Heart left ventricle (tissue), 16 donors: ENCODE data around the gene TAMALIN. TPM values are rescaled to one million over a fixed set of nuclear protein-coding genes. Genes with fewer than 3 reads are reported as not detected.
A peak's percentile ranks its signal among the peaks of the same experiment; 100 is the strongest.

Source experiments
- ATAC-seq, 4 donors: fragments of 200-7000 bp; cut with Tn5 transposase; one replicate each; pipeline ENCODE4 v1.9.1; 2020 to 2022; ENCODE audit warnings: moderate library complexity in 4 of 4, mild to moderate bottlenecking in 3 of 4, moderate number of reproducible peaks in 1 of 4
- DNase-seq, 5 donors: peaks; one replicate each; pipeline ENCODE4 v3.0.0-alpha.2; 2020
- H3K27ac ChIP-seq, 12 donors: fragments of 200-600 bp; sonication (generic) in 4 of 12; one replicate each; pipeline versions ENCODE4 v1.5.0 to v1.8.0; 2016 to 2022; ENCODE audit warnings: mild to moderate bottlenecking in 2 of 12
- H3K27me3 ChIP-seq, 9 donors: fragments of 200-600 bp; sonication (generic) in 2 of 9; one replicate each; pipeline versions ENCODE4 v1.5.1 to v1.8.0; 2016 to 2022; ENCODE audit warnings: mild to moderate bottlenecking in 3 of 9
- H3K36me3 ChIP-seq, 9 donors: fragments of 200-600 bp; sonication (generic) in 2 of 9; one replicate each; pipeline versions ENCODE4 v1.5.0 to v1.8.0; 2018 to 2022; ENCODE audit warnings: mild to moderate bottlenecking in 2 of 9
- H3K4me1 ChIP-seq, 12 donors: fragments of 200-600 bp; sonication (generic) in 4 of 12; one replicate each; pipeline versions ENCODE4 v1.5.0 to v1.8.0; 2016 to 2022; ENCODE audit warnings: mild to moderate bottlenecking in 3 of 12
- H3K4me3 ChIP-seq, 12 donors: fragments of 200-600 bp; sonication (generic) in 4 of 12; one replicate each; pipeline versions ENCODE4 v1.5.0 to v1.8.0; 2017 to 2022; ENCODE audit warnings: mild to moderate bottlenecking in 9 of 12, moderate library complexity in 4 of 12
- H3K9me3 ChIP-seq, 12 donors: fragments of 200-600 bp; sonication (generic) in 4 of 12; one replicate each; pipeline versions ENCODE4 v1.5.0 to v1.8.0; 2016 to 2022; ENCODE audit warnings: mild to moderate bottlenecking in 1 of 12
- POLR2A ChIP-seq, 2 donors: fragments of 450-650 bp; IDR thresholded peaks; one replicate each; pipeline ENCODE4 v1.6.1; 2017; ENCODE audit warnings: antibody characterized with exemption in 2 of 2, mild to moderate bottlenecking in 2 of 2, moderate library complexity in 2 of 2
- WGBS, 4 donors: extraction: QIAGEN DNeasy Blood & Tissue Kit in 2 of 4; methylation state at CpG; one replicate each; pipeline versions ENCODE4 v1.1.5 to v1.1.7; 2013 to 2018; 5-methylcytosine and 5-hydroxymethylcytosine counted together
- intact Hi-C, 10 donors: fragments of 100-400 bp; cut with DNase I; formaldehyde crosslinking; loops; one replicate each; pipeline versions ENCODE4 v1.11.1 to v1.14.2; 2022
- long read RNA-seq, 3 donors: library from polyadenylated mRNA; unstranded; transcript quantifications; one replicate each; pipeline ENCODE4 v2.0.0, GENCODE V29; 2020 to 2021
- polyA plus RNA-seq, 2 donors: library from polyadenylated mRNA; stranded (reverse); fragments of 200-250 nt; gene quantifications; one replicate each; pipeline ENCODE4 v1.2.3, GENCODE V29; 2013
- total RNA-seq, 9 donors: library from RNA; depleted of rRNA in 2 of 9; stranded (reverse); fragments of >200 nt in 2 of 9; fragmentation: NEBNext Ultra II Directional in 3 of 9; extraction: Animal tissue kit (Norgen Biotek cat#: 25700) in 3 of 9; gene quantifications; one replicate each; pipeline versions ENCODE4 v1.1.0 to v1.2.4, GENCODE V29; 2016 to 2023
- TF ChIP-seq, protein P1 (sequence below), 12 donors: fragments of 200-600 bp; sonication (generic) in 4 of 12; IDR thresholded peaks; one replicate each; pipeline versions ENCODE4 v1.5.0 to v1.8.0; 2018 to 2022; ENCODE audit warnings: antibody characterized with exemption in 12 of 12, mild to moderate bottlenecking in 5 of 12
- donor health status: ischemic (EF 13 %, LVEDD 7.1; RV severe dilation, severe dysfunction).
- donor health status: healthy with polysubstance abuse.
- donor health status: DM: no; HTN: yes; CAD: no.
- donor health status: DM: no; HTN: no; CAD: no.
- donor health status: ischemic (EF 25% LVEDD 6.9; RV normal size, moderate dysfunction).
- donor health status: ischemic (EF 25% LVEDD 5.7; RV mildly dilated, moderate dysfunction).
- donor health status: healthy.
- donor health status: DM: yes; HTN: yes; CAD: no.
- donor health status: ischemic (EF 35%, LVEDD 5.7; RV mildly dilated, moderate dysfunction).
- donor health status: nonischemic (EF 11% LVEDD 7.7; RV severe dilation, severe dysfunction).
- donor health status: DM: yes; HTN: yes; CAD: no.
- donor health status: PGD.
- donor health status: ischemic (EF 29% LVEDD 5.4; RV normal size, mild dysfunction).
- donor health status: nonischemic (EF 23%, LVEDD 6.1; RV moderate dilation, normal function).

The TAMALIN gene
- total RNA-seq (10 to 100 TPM; 12.9 to 38.0 (median 17.6) TPM), polyA plus RNA-seq (10 to 100 TPM; 17.8 to 26.5 TPM)
- long read RNA-seq, donor 1, transcript GRASP-201 (8 exons, 1,933 nt): major isoform, 22 of 24 reads
- long read RNA-seq, donor 1, partial matches to known transcripts: 0 of 24 reads
- long read RNA-seq, donor 1, other reads (novel, unspliced or antisense): 2 of 24 reads
- long read RNA-seq, donor 2, partial matches to known transcripts: 0 of 2 reads
- long read RNA-seq, donor 2, other reads (novel, unspliced or antisense): 2 of 2 reads
- long read RNA-seq, donor 3, transcript GRASP-201 (8 exons, 1,933 nt): major isoform, 8 of 11 reads
- long read RNA-seq, donor 3, partial matches to known transcripts: 0 of 11 reads
- long read RNA-seq, donor 3, other reads (novel, unspliced or antisense): 3 of 11 reads

DNA sequence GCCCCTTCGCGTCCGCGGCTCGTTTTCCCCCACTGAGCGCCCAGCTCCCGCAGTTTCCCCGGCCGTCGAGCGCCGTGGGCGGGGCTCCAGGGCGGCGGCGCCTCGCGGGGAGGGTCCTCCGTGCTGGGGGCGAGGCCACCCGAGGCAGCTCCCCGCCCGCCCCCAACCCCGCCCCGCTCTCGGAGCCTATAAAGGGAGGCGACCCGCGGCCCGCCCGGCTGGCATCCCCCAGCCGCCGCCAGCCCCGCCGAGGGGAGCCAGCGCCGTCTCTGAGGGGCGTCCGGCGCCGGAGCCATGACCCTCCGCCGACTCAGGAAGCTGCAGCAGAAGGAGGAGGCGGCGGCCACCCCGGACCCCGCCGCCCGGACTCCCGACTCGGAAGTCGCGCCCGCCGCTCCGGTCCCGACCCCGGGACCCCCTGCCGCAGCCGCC, at the start of gene TAMALIN:
Gene TAMALIN (plus strand): TSS at position 221 of the 432 bp plus-strand sequence. CDS start 74 bp downstream, at position 295.
- Histone ChIP-seq H3K4me3 (peak within 1 kb of the TSS; percentile 69 to 94 (median 86)), H3K4me1 (peaks cover 0 to 69% (median 38%) of the 10 kb centered on the region in 12 donors), H3K27ac (peak within 1 kb of the TSS; percentile 85 to 99 (median 94)), H3K9me3 (no peaks in the 10 kb centered on the region), H3K27me3 (peaks cover 0 to 20% (median 4%) of the 10 kb centered on the region in 9 donors), H3K36me3 (peaks cover 0 to 22% (median 12%) of the 10 kb centered on the region in 9 donors)
- 0 to 1% (median 0%) methylated on average over 3 to 60 of the region's 60 CpGs for WGBS, 4 donors
- intact Hi-C loops: loop anchor here in 2 of 10 donors (5.0 kb wide), 2 partner anchors 76 to 81 kb away; no protein-coding TSS in a partner anchor
- TF ChIP-seq, protein P1, sequence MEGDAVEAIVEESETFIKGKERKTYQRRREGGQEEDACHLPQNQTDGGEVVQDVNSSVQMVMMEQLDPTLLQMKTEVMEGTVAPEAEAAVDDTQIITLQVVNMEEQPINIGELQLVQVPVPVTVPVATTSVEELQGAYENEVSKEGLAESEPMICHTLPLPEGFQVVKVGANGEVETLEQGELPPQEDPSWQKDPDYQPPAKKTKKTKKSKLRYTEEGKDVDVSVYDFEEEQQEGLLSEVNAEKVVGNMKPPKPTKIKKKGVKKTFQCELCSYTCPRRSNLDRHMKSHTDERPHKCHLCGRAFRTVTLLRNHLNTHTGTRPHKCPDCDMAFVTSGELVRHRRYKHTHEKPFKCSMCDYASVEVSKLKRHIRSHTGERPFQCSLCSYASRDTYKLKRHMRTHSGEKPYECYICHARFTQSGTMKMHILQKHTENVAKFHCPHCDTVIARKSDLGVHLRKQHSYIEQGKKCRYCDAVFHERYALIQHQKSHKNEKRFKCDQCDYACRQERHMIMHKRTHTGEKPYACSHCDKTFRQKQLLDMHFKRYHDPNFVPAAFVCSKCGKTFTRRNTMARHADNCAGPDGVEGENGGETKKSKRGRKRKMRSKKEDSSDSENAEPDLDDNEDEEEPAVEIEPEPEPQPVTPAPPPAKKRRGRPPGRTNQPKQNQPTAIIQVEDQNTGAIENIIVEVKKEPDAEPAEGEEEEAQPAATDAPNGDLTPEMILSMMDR (IDR thresholded peaks at IDR 0.05): no peak
- TF ChIP-seq POLR2A (IDR thresholded peaks at IDR 0.05): peak; percentile 73 to 96
- ATAC-seq (peak in 3 of 4 donors; percentile 31 to 62 (median 57)), DNase-seq (peak; percentile 77 to 90 (median 84))

DNA sequence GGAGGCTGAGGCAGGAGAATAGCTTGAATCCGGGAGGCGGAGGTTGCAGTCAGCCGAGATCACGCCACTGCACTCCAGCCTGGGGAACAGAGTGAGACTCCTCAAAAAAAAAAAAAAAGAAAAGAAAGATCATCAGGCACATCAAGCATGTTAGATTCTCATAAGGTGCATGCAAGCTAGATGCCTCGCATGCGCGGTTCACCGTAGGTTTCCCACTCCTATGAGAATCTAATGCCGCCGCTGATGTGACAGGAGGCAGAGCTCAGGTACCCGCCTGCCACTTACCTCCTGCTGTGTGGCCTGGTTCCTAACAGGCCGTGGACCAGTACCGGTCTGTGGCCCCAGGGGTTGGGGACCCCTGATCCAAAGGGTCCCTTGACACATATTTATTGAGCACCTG, 48.2 kb upstream of the TAMALIN start:
- peaks cover 0 to 4% (median 0%) of the 10 kb centered on the region in 12 donors for H3K9me3 ChIP-seq
- 94 to 99% (median 98%) methylated on average over 13 of the region's 13 CpGs for WGBS, 4 donors
- DNase-seq: no peak
- H3K36me3 ChIP-seq: peaks cover 0 to 13% (median 6%) of the 10 kb centered on the region in 9 donors
- peaks cover 7 to 59% (median 38%) of the 10 kb centered on the region in 12 donors for H3K4me1 ChIP-seq
- H3K27ac ChIP-seq: no peak overlapping the region
- ATAC-seq: no peak
- no peak overlapping the region for H3K4me3 ChIP-seq
- H3K27me3 ChIP-seq: no peaks in the 10 kb centered on the region
- intact Hi-C loops: no loop called here
- no peak for TF ChIP-seq POLR2A (IDR thresholded peaks at IDR 0.05)
- TF ChIP-seq, protein P1 (IDR thresholded peaks at IDR 0.05): no peak

DNA sequence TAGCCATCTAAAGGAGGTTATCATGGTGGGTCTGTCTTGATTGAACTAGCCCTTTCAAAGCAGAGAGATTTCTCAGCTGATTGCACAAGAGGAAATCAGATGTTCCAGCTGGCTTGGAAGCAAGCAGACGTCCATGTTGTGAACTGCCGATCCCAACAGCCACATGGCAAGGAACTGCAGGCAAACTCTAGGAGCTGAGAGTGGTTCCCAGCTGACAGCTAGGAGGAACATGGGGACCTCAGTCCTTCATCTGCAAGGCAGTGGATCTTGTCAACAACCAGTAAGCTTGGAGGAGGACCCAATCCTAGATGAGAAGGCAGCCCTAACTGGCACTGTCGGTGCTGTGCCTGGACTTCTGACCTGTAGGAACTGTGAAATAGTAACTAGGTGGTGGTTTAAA, 47.5 kb upstream of the TAMALIN start:
- peaks cover 0 to 13% (median 6%) of the 10 kb centered on the region in 9 donors for H3K36me3 ChIP-seq
- H3K9me3 ChIP-seq: peaks cover 0 to 4% (median 0%) of the 10 kb centered on the region in 12 donors
- no peak for DNase-seq
- H3K4me3 ChIP-seq: no peak overlapping the region
- ATAC-seq: peak in 2 of 4 donors; percentile 30 to 49
- WGBS, 4 donors: 51 to 71% (median 63%) methylated on average over 3 of the region's 3 CpGs
- intact Hi-C loops: no loop called here
- peak overlapping the region in 1 of 12 donors; percentile 27 for H3K27ac ChIP-seq
- no peak for TF ChIP-seq POLR2A (IDR thresholded peaks at IDR 0.05)
- TF ChIP-seq, protein P1 (IDR thresholded peaks at IDR 0.05): no peak
- H3K27me3 ChIP-seq: no peaks in the 10 kb centered on the region
- H3K4me1 ChIP-seq: peaks cover 3 to 52% (median 32%) of the 10 kb centered on the region in 12 donors

DNA sequence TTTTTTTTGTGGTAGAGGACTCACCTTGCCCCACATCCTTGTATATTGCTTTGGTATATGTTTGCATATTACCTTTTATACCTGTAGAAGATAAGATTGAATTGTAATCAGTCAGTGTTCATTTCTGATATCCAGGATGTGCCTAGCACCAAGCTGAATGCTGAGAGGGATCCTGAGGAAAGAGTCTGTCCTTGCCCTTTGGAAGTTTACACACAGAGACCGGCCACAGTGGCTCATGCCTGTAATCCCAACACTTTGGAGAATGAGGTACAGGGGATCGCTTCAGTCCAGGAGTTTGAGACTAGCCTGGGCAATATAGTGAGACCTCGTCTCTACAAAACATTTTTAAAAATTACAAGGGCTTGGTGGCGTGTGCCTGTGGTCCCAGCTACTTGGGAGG, 46.8 kb upstream of the TAMALIN start:
- DNase-seq (no peak), ATAC-seq (no peak)
- intact Hi-C loops: no loop called here
- Histone ChIP-seq H3K9me3 (peaks cover 0 to 4% (median 0%) of the 10 kb centered on the region in 12 donors), H3K4me1 (peaks cover 0 to 45% (median 24%) of the 10 kb centered on the region in 12 donors), H3K27ac (no peak overlapping the region), H3K27me3 (no peaks in the 10 kb centered on the region), H3K4me3 (no peak overlapping the region), H3K36me3 (peaks cover 0 to 13% (median 6%) of the 10 kb centered on the region in 9 donors)
- no peak for TF ChIP-seq POLR2A (IDR thresholded peaks at IDR 0.05)
- TF ChIP-seq, protein P1 (IDR thresholded peaks at IDR 0.05): no peak
- 94 to 99% (median 97%) methylated on average over 4 of the region's 4 CpGs for WGBS, 4 donors
